Thyroid gland (tissue), 4 donors: ENCODE results near the gene DDX39B. TPM values are rescaled to one million over a fixed set of nuclear protein-coding genes. Genes with fewer than 3 reads are reported as not detected.

Source experiments
- DNase-seq, 2 donors: peaks; one replicate each; pipeline ENCODE4 v3.0.0-alpha.2; 2019
- H3K27ac ChIP-seq, 3 donors: fragments of 200-600 bp; sonication (generic); 1 replicate in 2 of 3; 2 replicates in 1 of 3; pipeline ENCODE4 v1.5.1; 2016 to 2019; ENCODE audit warnings: mild to moderate bottlenecking in 1 of 3, moderate library complexity in 1 of 3
- H3K27me3 ChIP-seq: fragments of 200-600 bp; sonication (generic); one replicate; pipeline ENCODE4 v1.5.1; 2019
- H3K36me3 ChIP-seq, 2 donors: fragments of 200-600 bp; sonication (generic); one replicate each; pipeline ENCODE4 v1.5.1; 2016 to 2019
- H3K4me1 ChIP-seq, 2 donors: fragments of 200-600 bp; sonication (generic); one replicate each; pipeline ENCODE4 v1.5.1; 2017 to 2019
- H3K4me3 ChIP-seq, 3 donors: fragments of 200-600 bp; sonication (generic); replicated peaks in 1 of 3; 1 replicate in 2 of 3; 2 replicates in 1 of 3; pipeline ENCODE4 v1.5.1; 2016; ENCODE audit warnings: mild to moderate bottlenecking in 1 of 3
- H3K9me3 ChIP-seq: fragments of 200-600 bp; sonication (generic); one replicate; pipeline ENCODE4 v1.5.1; 2017
- CTCF ChIP-seq, 6 experiments: fragments of 200-600 bp in 3 of 6; fragments of 450-650 bp in 3 of 6; sonication (generic) in 3 of 6; IDR thresholded peaks; one replicate each; pipeline ENCODE4 v1.5.1; 2016 to 2019; ENCODE audit warnings: antibody characterized with exemption in 6 of 6, mild to moderate bottlenecking in 2 of 6, inconsistent platforms in 1 of 6, moderate library complexity in 1 of 6
- POLR2A ChIP-seq, 2 donors: fragments of 450-650 bp; IDR thresholded peaks; one replicate each; pipeline ENCODE4 v1.6.1; 2017; ENCODE audit warnings: antibody characterized with exemption in 2 of 2, mild to moderate bottlenecking in 2 of 2, moderate library complexity in 1 of 2
- WGBS, 2 donors: methylation state at CpG; one replicate each; pipeline ENCODE4 v1.1.5; 2017; 5-methylcytosine and 5-hydroxymethylcytosine counted together
- intact Hi-C: fragments of 100-400 bp; cut with DNase I; formaldehyde crosslinking; loops from one replicate; pipeline ENCODE4 v1.15.1; 2023
- total RNA-seq, 4 donors: library from RNA; depleted of rRNA; stranded (reverse); fragments of >200 nt; gene quantifications; one replicate each; pipeline ENCODE4 v1.2.3, GENCODE V29; 2016

DDX39B gene
- total RNA-seq, 4 donors from 2014 or later, result 296 to 339 (median 314) TPM

- Histone ChIP-seq H3K4me3 (no peak overlapping the region), H3K4me1 (no peaks in the 10 kb centered on the region), H3K27me3 (no peaks in the 10 kb centered on the region), H3K9me3 (no peaks in the 10 kb centered on the region), H3K27ac (no peak overlapping the region), H3K36me3 (peaks cover 44 to 51% of the 10 kb centered on the region in 2 donors)
- DNase-seq, result no peak
- intact Hi-C loops, result no loop called here
- TF ChIP-seq CTCF (IDR thresholded peaks at IDR 0.05) (no peak), POLR2A (IDR thresholded peaks at IDR 0.05) (no peak)
- WGBS, 2 donors, result 46 to 57% methylated on average over 10 to 12 of the region's 12 CpGs
These were observed 12.3 kb downstream of the DDX39B start for GRCh38 chr6:31529329-31530150.

- Histone ChIP-seq H3K27me3 (no peaks in the 10 kb centered on the region), H3K27ac (no peak within 1 kb of the TSS), H3K4me3 (no peak within 1 kb of the TSS), H3K9me3 (no peaks in the 10 kb centered on the region), H3K36me3 (peaks cover 38 to 44% of the 10 kb centered on the region in 2 donors), H3K4me1 (no peaks in the 10 kb centered on the region)
- intact Hi-C loops, result no loop called here
- 61 to 70% methylated on average over 7 of the region's 7 CpGs for WGBS, 2 donors
- no peak for TF ChIP-seq POLR2A (IDR thresholded peaks at IDR 0.05)
- TF ChIP-seq CTCF (IDR thresholded peaks at IDR 0.05), result no peak
- DNase-seq, result no peak
These were observed 12.9 kb downstream of the DDX39B start, which contains the start of gene MCCD1 for GRCh38 chr6:31528821-31529328. Gene MCCD1, plus strand, starts transcription at chr6:31528962. Its CDS starts 53 bp downstream, at chr6:31529015.

GRCh38 chr6:31528307-31528777, 13.5 kb downstream of the DDX39B start:
- DNase-seq, result no peak
- TF ChIP-seq POLR2A (IDR thresholded peaks at IDR 0.05) (no peak), CTCF (IDR thresholded peaks at IDR 0.05) (no peak)
- 84 to 87% methylated on average over 4 of the region's 4 CpGs for WGBS, 2 donors

GRCh38 chr6:31525932-31526591, 15.7 kb downstream of the DDX39B start:
- intact Hi-C loops, result no loop called here
- Histone ChIP-seq H3K9me3 (no peaks in the 10 kb centered on the region), H3K4me1 (no peaks in the 10 kb centered on the region), H3K27me3 (no peaks in the 10 kb centered on the region), H3K36me3 (peaks cover 16% of the 10 kb centered on the region in 2 donors), H3K4me3 (no peak overlapping the region), H3K27ac (no peak overlapping the region)
- TF ChIP-seq CTCF (IDR thresholded peaks at IDR 0.05) (no peak), POLR2A (IDR thresholded peaks at IDR 0.05) (no peak)
- WGBS, 2 donors, result 72 to 74% methylated on average over 4 of the region's 4 CpGs
- no peak for DNase-seq

More at GRCh38 chr6:31528307-31528777, 13.5 kb downstream of the DDX39B start:
- Histone ChIP-seq H3K4me3 (no peak overlapping the region), H3K27me3 (no peaks in the 10 kb centered on the region), H3K4me1 (no peaks in the 10 kb centered on the region), H3K27ac (no peak overlapping the region), H3K36me3 (peaks cover 32 to 39% of the 10 kb centered on the region in 2 donors), H3K9me3 (no peaks in the 10 kb centered on the region)
- intact Hi-C loops, result no loop called here
